KBM-7 (cell line): ENCODE measurements around the gene TESK1.
"Not testable (repeated sequence)": the region's sequence is repeated elsewhere in the genome, so short reads cannot be mapped to it uniquely, and the experiment has no call there.

Experiments
- DNase-seq: peaks from one replicate; pipeline ENCODE4 v3.0.0-alpha.2; 2015
- in situ Hi-C: fragments of 300-500 bp; cut with MboI; formaldehyde crosslinking; loops from 2 replicates; pipeline ENCODE4 v1.14.3; 2020; ENCODE audit warnings: low sequenced_read_pairs, low pct_unique_long_range_greater_than_20kb, mixed read lengths

The TESK1 gene

GRCh38 chr9:35637427-35637955 is 32.4 kb downstream of the TESK1 start:
- in situ Hi-C loops, DNase-seq: not testable (repeated sequence)

- in situ Hi-C loops, DNase-seq: not testable (repeated sequence)
Observed at GRCh38 chr9:35638751-35639150, 33.7 kb downstream of the TESK1 start.

GRCh38 chr9:35639225-35639624 is 34.2 kb downstream of the TESK1 start:
- in situ Hi-C loops, DNase-seq: not testable (repeated sequence)

- DNase-seq = no peak
- in situ Hi-C loops = no loop called here
Observed at GRCh38 chr9:35639631-35640030, 34.6 kb downstream of the TESK1 start.

GRCh38 chr9:35640431-35640830 is 35.4 kb downstream of the TESK1 start:
- in situ Hi-C loops, DNase-seq: not testable (repeated sequence)

GRCh38 chr9:35641478-35641877 is 36.4 kb downstream of the TESK1 start:
- peak; percentile 53 for DNase-seq
- in situ Hi-C loops = not testable (repeated sequence)

- no peak for DNase-seq
- in situ Hi-C loops = no loop called here
Observed at GRCh38 chr9:35643046-35643445, 38.0 kb downstream of the TESK1 start.

- DNase-seq, in situ Hi-C loops: not testable (repeated sequence)
Observed at GRCh38 chr9:35645736-35646135, 40.7 kb downstream of the TESK1 start.

GRCh38 chr9:35646153-35646532 is 41.1 kb downstream of the TESK1 start:
- peak; percentile 68 for DNase-seq
- in situ Hi-C loops = no loop called here

GRCh38 chr9:35646533-35647265 is 41.6 kb downstream of the TESK1 start:
- peak; percentile 96 for DNase-seq
- in situ Hi-C loops = no loop called here

GRCh38 chr9:35649431-35650340 is 44.6 kb downstream of the TESK1 start:
- DNase-seq = peak; percentile 77

GRCh38 chr9:35650341-35651158 is 45.5 kb downstream of the TESK1 start, which contains the start of gene SIT1:
SIT1 (minus strand) TSS chr9:35650931; CDS start chr9:35650853, 78 bp downstream.
- in situ Hi-C loops = no loop called here
- DNase-seq = no peak

More at GRCh38 chr9:35649431-35650340, 44.6 kb downstream of the TESK1 start:
- in situ Hi-C loops = no loop called here

- in situ Hi-C loops = no loop called here
- DNase-seq = no peak
Observed at GRCh38 chr9:35651956-35652828, 47.1 kb downstream of the TESK1 start.

- in situ Hi-C loops = no loop called here
- DNase-seq = no peak
Observed at GRCh38 chr9:35652829-35653209, 47.8 kb downstream of the TESK1 start.

- DNase-seq = no peak
- in situ Hi-C loops = no loop called here
Observed at GRCh38 chr9:35653611-35654010, 48.5 kb downstream of the TESK1 start.

GRCh38 chr9:35656348-35656747 is 51.3 kb downstream of the TESK1 start:
- DNase-seq = no peak
- in situ Hi-C loops = no loop called here

GRCh38 chr9:35656831-35657545 is 51.9 kb downstream of the TESK1 start:
- in situ Hi-C loops = no loop called here
- DNase-seq = no peak
